Peyer's patch (tissue), 4 donors: Measurements from ENCODE around the gene FADS6.

ENCODE experiments used
- CTCF ChIP-seq, 6 experiments: fragments of 450-650 bp in 4 of 6; fragments of 200-600 bp in 2 of 6; sonication (generic) in 1 of 6; IDR thresholded peaks; one replicate each; pipeline ENCODE4 v1.5.1; 2017 to 2019; ENCODE audit warnings: antibody characterized with exemption in 6 of 6, mild to moderate bottlenecking in 3 of 6, moderate library complexity in 1 of 6
- POLR2A ChIP-seq, 2 donors: fragments of 450-650 bp; IDR thresholded peaks; one replicate each; pipeline ENCODE4 v1.5.1; 2017; ENCODE audit warnings: antibody characterized with exemption in 2 of 2, mild to moderate bottlenecking in 2 of 2, moderate library complexity in 2 of 2

GRCh38 chr17:74935048-74935447, 41.6 kb upstream of the FADS6 start:
- no peak for TF ChIP-seq CTCF (IDR thresholded peaks at IDR 0.05)
- no peak for TF ChIP-seq POLR2A (IDR thresholded peaks at IDR 0.05)
